ENCODE results near the gene FAM13C. TPM values are rescaled to one million over a fixed set of nuclear protein-coding genes. Genes with fewer than 3 reads are reported as not detected.

The FAM13C gene
- total and polyA plus RNA-seq, 2 of the 13 experiments (the other 11 are each of a cell fraction or from before 2014, with no cell fraction given) = 0.07 to 0.26 TPM

GRCh38 chr10:59393349-59393748, 31.0 kb upstream of the FAM13C start:
- Histone ChIP-seq H3K36me3 (replicated peaks in 1 of 2; ENCODE audit: control insufficient read depth in 1 of 2, insufficient read depth in 2 of 2, low read length in 2 of 2) (no peaks in the 10 kb centered on the region), H3K4me3 (replicated peaks in 1 of 3; ENCODE audit: insufficient read depth in 1 of 3, low read depth in 2 of 3, low read length in 3 of 3) (no peak overlapping the region), H3K27ac (ENCODE audit: extremely low read length, insufficient read depth, low read length) (no peak overlapping the region), H3K4me1 (ENCODE audit: insufficient read depth, low read length) (peaks cover 14% of the 10 kb centered on the region; the same call in 1 of the 2 replicates), H4K20me1 (ENCODE audit: insufficient read depth, low read length) (no peaks in the 10 kb centered on the region), H3K79me2 (ENCODE audit: insufficient read depth, low read length) (no peaks in the 10 kb centered on the region), H2AFZ (ENCODE audit: low read length) (no peak overlapping the region), H3K4me2 (ENCODE audit: low read depth, low read length) (no peak overlapping the region), H3K9me3 (ENCODE audit: low read length) (no peaks in the 10 kb centered on the region), H3K9ac (ENCODE audit: insufficient read depth, low read depth, low read length) (no peak overlapping the region), H3K27me3 (ENCODE audit: control insufficient read depth in 1 of 2, insufficient read depth in 2 of 2, low read length in 2 of 2) (no peaks in the 10 kb centered on the region)
- intact Hi-C loops (cut with micrococcal nuclease; ENCODE audit: unreplicated experiment) (no loop called here), in situ Hi-C loops (cut with HindIII; ENCODE audit: extremely low pct_ligation_motif_present, low pct_unique_long_range_greater_than_20kb) (no loop called here)
- no peak for DNase-seq (ENCODE audit: low spot score)
- no TSS peak for BruUV-seq (replicated peaks)
- no peak for ATAC-seq
- WGBS (ENCODE audit: low lambda C conversion rate) = 0% methylated on average over 1 of the region's 1 CpG
- ChIA-PET POLR2A (no interaction called here), CTCF (ENCODE audit: low intra/inter-chr PET ratio, low total read pairs) (no interaction called here)
- no peak for FAIRE-seq
- no peak for TF ChIP-seq ZNF230 (CRISPR knock-in tag; IDR thresholded peaks at IDR 0.05)
- no peak for TF ChIP-seq PITX1 (CRISPR knock-in tag; IDR thresholded peaks at IDR 0.05)
- no peak for TF ChIP-seq ZNF552 (CRISPR knock-in tag; IDR thresholded peaks at IDR 0.05; ENCODE audit: borderline replicate concordance)
- TF ChIP-seq SRF (IDR thresholded peaks at IDR 0.05; ENCODE audit: low read depth, low read length) = no peak
- no peak for TF ChIP-seq ZFP62 (CRISPR knock-in tag; IDR thresholded peaks at IDR 0.05)
- TF ChIP-seq CSRNP1 (CRISPR knock-in tag; IDR thresholded peaks at IDR 0.05) = no peak
- TF ChIP-seq KAT8 (CRISPR knock-in tag; IDR thresholded peaks at IDR 0.05) = no peak
- no peak for TF ChIP-seq ZZZ3 (CRISPR knock-in tag; IDR thresholded peaks at IDR 0.05; ENCODE audit: borderline replicate concordance)
- no peak for TF ChIP-seq MNT (IDR thresholded peaks at IDR 0.05)

Measured in HepG2 (cell line).